NCI-H1694 (cell line): ENCODE measurements around the gene RTN4R.
"Not testable (repeated sequence)": the region's sequence is repeated elsewhere in the genome, so short reads cannot be mapped to it uniquely, and the experiment has no call there.

ENCODE experiments used
- DNase-seq: peaks from one replicate; lab custom pipeline; 2025; lab: John Stamatoyannopoulos, UW

RTN4R gene

GRCh38 chr22:20271114-20271994 lies 3.2 kb upstream of the RTN4R start:
- no peak for DNase-seq

DNA sequence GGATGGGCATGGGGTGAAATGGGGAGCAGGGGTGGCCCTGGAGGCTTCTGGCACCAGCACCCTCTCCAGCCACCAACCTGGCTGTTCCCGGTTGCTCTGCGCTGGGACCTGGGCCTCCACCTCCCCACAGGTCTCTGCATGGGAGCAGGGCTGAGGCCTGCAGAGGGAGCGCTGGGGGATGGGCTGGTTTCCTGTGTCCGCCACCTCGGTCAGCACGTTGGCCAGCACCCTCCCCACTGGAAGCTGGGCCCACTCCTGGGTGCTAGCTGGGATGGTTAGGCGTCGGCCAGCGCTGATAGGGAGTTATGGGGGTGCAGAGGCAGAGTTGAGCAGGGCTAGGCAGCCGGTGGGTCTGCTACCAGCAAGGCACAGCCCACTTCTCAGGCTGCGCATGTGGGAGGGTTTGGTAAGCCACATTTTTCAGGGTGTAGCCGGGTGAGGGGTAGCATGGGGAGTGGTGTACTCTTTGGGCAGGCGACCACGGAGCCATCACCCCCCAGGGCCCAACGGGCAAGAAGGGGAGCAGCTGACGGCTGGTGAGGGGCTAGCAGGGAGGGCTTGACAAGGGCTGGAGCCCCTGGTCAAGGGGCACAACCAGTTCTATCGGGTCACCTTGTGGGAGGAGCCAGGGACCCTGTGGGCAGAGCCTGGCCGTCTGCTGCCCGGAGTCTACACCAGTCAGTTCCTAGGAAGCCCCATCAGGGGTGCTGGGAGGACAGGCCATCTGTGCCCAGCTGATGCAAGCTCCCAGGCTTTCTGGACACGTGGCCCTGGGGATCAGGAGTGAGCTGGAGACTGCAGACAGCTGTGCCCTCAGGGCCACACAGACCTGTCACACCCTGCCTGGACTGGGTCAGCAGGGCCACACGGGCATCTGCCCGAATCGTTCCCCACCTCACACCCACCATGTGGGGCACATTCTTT lies 2.3 kb upstream of the RTN4R start:
- DNase-seq, result not testable (repeated sequence)

GRCh38 chr22:20269673-20270072 lies 1.6 kb upstream of the RTN4R start:
- not testable (repeated sequence) for DNase-seq

DNA sequence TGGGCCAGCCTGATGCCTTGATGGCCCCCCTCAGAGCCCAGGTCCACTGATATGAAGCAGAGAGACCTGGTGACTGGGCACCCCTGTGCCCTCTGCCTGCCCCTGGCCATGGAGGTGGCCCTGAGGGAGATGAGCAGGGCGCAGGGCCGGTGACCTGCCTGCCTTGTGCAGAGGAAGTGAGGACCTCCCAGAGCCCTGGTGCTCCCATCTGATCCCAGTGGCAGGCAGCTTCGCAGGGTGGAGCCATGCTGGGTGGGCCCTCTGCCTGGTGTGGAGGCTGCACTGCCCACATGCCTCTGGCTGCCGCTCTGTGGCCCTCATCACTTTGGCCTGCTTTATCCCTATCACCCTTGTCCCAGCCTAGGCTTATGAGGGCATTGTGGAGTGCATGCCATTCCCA lies 1.1 kb upstream of the RTN4R start:
- not testable (repeated sequence) for DNase-seq

- DNase-seq, result no peak
Observed at GRCh38 chr22:20267441-20268278, 458 bp downstream of the RTN4R start.

DNA sequence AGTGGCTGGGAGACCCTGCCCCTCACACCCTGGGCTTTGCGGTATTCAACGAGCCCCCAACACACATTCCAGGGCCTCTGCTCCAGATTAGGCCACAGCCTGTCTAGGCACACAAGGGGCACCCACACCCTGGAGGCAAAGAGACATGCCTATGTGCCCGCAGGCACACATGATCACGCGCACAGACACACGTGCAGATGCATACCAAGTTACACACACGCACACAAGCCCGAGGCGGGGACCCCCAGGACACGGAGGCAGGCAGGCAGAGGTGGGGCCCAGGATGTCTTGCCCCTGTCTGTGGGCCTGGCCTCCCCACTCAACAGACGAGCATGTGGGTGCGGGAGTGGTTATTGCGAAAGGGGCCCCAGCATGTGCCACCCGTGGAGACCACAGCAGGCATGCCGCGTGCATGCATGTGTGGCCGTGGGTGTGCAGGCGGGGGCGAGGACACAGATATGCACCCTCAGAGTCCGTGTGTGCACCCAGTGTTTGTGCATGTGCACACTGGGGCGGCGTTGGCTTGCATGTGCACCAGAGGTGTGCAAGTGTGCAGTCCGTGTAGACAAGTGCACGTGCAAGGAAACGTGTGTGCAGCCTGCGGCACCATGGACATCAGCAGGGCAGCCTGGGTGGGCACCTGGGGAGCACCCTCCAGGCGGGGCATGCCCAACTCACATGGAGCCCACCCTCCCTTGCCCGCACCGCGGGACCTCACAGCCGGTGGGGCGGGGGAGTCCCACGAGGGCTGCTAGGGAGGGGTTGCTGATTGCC lies 1.3 kb downstream of the RTN4R start:
- DNase-seq, result not testable (repeated sequence)

- DNase-seq, result not testable (repeated sequence)
Observed at GRCh38 chr22:20265772-20266666, 2.1 kb downstream of the RTN4R start.

DNA sequence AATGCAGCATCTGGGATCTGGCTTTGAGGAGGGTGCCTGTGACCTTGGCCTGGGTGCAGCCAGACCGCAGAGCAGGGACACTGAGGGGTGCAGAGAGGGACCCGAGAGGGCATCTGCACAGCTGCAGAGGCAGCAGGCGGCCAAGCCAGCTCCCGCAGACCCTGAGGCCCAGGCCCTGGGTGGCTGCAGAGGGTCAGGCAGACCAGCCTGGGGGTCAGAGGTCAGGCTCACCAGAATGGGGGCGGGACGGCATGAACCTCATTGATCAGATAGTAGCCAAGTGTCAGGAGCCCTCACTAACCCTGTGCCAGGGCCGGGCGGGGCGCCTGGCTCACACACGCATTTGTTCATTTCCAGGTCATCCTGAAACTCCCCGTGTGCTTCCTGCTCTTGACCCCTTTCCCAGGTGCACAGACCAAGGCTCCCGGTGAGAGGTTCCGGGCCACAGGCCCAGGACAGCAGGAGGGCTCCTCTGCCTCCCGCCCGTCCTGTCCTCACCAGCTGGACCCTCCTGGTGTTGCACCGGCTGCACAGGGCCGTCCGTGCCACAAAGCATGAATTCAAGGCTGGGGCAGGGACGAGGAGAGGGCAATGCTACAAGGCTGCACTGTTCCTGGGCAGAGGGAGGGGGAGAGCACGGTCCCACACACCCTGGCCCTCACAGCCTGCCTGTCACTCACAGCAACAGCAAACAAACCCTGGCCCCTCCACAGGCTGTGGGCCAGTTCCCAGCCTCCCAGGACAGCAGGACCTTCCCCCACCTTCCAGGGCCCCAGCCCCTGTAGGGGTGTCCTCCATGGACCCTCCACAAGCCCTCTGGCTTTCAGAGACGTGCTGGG lies 3.3 kb downstream of the RTN4R start:
- DNase-seq, result no peak

DNA sequence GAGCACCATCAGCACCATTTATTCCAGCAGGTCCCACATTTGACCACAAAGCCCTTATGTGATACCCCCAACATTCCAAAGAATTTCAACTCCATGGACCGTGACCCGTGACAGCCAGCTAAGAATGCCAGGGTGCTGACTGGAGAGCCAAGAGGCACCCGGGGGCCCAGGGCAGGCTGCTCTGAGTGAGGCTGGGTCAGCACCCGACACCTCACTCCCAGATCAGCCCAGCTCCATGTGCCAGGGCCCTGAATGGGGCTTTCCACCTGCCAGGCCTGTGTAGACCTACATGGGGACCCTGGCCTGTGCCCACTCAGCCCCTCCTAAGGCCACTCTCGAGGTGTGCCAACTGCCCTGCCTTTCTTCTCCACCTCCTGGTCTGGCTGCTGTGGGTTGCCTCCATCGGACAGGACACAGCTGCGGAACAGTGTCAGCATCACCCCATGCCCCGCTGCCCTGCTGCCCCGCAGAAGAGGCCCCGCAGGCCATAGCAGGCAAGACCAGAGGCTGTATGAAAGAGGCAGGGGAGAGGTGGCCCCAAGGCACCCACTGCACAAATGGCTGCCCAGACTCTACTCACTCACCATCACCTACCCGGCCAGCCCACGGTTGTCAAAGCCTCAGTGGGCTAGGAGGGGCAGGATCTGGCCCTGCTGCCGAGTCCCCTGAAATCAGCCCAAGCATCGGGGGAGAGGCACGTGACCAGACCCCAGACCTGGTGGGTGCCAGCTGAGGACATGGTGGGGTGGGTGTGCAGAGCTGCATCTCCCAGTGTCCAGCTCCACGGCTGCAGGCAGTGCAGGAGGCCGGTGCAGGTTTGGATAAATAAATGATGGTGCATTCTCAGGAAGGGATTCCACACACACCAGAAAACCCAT lies 4.5 kb downstream of the RTN4R start:
- not testable (repeated sequence) for DNase-seq

- no peak for DNase-seq
Observed at GRCh38 chr22:20262582-20263147, 5.5 kb downstream of the RTN4R start.

DNA sequence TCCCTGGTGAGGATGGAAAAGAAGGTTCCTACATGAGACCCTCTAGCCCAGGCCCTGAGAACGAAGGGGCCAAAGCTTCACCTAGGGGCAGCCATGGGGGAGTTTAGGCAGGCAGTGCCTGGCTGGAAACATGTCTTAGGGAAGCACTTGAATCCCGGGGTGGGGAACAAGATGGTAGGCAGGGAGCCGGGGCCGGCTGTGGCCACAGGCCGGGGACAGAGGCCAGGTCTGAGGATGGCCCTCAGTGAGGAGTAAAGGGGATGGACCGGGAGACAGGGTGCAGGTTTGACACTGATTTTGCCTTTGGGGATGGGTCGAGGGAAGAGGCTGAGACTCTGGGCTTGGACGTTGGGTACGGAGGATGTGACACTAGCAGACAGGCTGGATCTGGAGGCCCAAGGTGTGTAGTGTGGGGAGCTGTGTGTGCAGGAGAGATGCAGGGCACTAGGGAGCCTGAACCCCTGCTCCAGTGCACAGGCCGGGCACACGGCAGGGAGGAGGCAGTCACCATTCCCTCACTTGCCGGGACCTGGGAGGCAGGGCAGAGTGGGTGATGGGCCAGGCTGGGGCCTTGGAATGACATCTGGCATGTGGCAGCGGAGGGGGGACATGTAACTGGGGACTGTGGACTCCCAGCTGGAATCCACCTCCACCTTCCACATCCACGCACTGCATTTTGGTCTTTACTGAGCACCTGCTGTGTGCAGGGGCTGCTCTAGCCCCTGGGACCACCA lies 6.1 kb downstream of the RTN4R start:
- DNase-seq, result no peak

DNA sequence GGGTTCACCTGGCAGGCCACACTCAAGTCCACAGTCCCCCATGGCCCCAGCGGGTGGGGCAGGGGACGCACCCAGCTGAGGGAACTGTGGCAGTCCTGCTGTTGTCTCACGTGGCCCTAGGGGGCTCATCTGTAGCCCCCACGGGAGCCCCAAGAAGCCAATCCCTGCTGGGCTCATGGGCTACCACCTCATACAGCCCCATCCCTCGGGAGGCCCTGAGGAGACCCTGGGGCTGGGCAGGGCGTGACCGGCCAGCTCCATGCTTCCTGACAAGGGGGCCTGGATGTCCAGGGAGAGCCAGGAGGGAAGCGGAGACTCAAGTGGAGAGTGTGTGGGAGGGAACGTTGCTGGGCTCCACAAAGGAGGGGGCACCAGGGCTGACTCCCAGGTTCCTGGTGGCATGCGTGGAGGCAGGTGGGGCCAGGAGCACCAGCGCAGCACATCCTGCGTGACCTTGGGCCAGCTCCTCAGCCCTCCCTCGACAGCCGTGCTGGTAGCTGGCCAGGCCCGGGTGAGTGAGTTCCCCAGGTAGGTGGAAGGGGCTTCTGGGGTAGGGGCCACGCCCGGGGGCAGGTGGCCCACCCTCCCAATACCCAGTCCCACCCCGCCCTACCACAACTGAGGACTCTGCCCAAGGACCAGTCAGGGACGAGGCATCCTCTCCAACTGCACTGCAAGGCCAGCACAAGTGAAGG lies 7.9 kb downstream of the RTN4R start:
- DNase-seq, result no peak

- DNase-seq, result no peak
Observed at GRCh38 chr22:20259327-20259688, 8.8 kb downstream of the RTN4R start.

DNA sequence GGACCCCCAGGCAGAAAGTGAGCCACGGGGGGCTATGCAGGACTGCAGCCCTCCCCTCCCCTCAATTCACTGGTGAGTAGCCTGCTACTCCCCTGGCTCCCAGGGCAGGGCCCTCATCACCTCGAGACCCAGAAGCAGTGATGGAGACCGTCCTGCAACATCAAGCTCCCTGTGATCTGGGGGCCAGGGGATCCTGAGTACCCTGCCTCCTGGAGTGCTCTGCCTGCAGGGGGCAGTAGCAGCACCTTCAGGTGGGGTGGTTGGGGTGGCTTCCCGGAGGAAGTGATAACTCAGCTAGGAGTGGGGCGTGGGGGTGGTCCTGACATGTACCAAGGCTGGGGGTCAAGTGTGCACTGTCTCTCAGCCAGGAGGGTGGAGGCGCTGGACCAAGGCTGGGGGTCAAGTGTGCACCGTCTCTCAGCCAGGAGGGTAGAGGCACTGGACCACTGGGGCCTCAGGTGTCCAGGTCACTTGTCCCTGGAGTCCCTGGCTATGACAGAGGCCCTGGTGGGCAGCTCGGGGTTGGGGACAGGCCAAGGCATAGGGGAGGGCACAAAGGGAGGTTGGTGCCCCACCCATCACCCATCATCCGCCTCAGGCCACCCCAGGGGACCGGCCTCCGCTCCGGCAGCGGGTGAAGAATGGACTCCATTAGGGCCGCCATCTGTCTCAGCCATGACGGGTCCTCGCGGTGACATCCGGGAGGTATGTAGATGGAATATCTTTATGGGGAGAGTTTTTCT lies 9.4 kb downstream of the RTN4R start:
- no peak for DNase-seq

- no peak for DNase-seq
Observed at GRCh38 chr22:20258021-20258299, 10.2 kb downstream of the RTN4R start.
